SK-N-SH (cell line): ENCODE data around the gene TMEM161B.

Experiments used
- CTCF ChIP-seq: fragments of 200-600 bp; sonication (generic); IDR thresholded peaks from 2 replicates; pipeline ENCODE4 v1.6.1; 2017; ENCODE audit warnings: antibody characterized with exemption, mild to moderate bottlenecking, moderate library complexity
- ELF1 ChIP-seq: IDR thresholded peaks from 2 replicates; pipeline ENCODE4 v1.4.0; 2012
- EP300 ChIP-seq, 2 experiments: IDR thresholded peaks; 2 replicates each; pipeline versions ENCODE4 v1.4.0 to v1.6.1; 2012; ENCODE audit warnings: borderline replicate concordance in 1 of 2, low read depth in 1 of 2, low read length in 1 of 2
- EZH2phosphoT487 ChIP-seq: fragments of 200-600 bp; sonication (generic); IDR thresholded peaks from 2 replicates; pipeline ENCODE4 v1.6.1; 2017; ENCODE audit warnings: low read depth, mixed run types, mild to moderate bottlenecking, antibody characterized with exemption, moderate library complexity, borderline replicate concordance
- PBX3 ChIP-seq: IDR thresholded peaks from 2 replicates; pipeline ENCODE4; 2012
- POLR2AphosphoS5 ChIP-seq: IDR thresholded peaks from 2 replicates; pipeline ENCODE4 v1.6.1; 2012; ENCODE audit warnings: low read depth, low read length
- YY1 ChIP-seq: IDR thresholded peaks from 2 replicates; pipeline ENCODE4 v1.4.0; 2012; ENCODE audit warnings: low read depth, mild to moderate bottlenecking

GRCh38 chr5:88256037-88256436 is 12.6 kb downstream of the TMEM161B start:
- TF ChIP-seq EZH2phosphoT487 (no peak), CTCF (no peak), EP300 (IDR thresholded peaks at IDR 0.05; ENCODE audit: borderline replicate concordance in 1 of 2, low read depth in 1 of 2, low read length in 1 of 2) (no peak), YY1 (no peak), PBX3 (no peak), ELF1 (no peak), POLR2AphosphoS5 (no peak)
